Psoas muscle (tissue), 8 donors: Measurements from ENCODE around the gene GNG14. TPM values are rescaled to one million over a fixed set of nuclear protein-coding genes. Genes with fewer than 3 reads are reported as not detected.
A peak's percentile ranks its signal among the peaks of the same experiment; 100 is the strongest.

Experiments
- ATAC-seq, 4 donors: fragments of 200-7000 bp; cut with Tn5 transposase; one replicate each; pipeline ENCODE4 v1.9.1; 2020; ENCODE audit warnings: moderate library complexity in 3 of 4, mild to moderate bottlenecking in 2 of 4
- DNase-seq, 2 donors: peaks; one replicate each; pipeline ENCODE4 v3.0.0-alpha.2; 2020
- H3K27ac ChIP-seq: fragments of 200-600 bp; one replicate; pipeline ENCODE4 v1.8.0; 2022
- H3K27me3 ChIP-seq, 3 donors: fragments of 200-600 bp in 1 of 3; one replicate each; pipeline versions ENCODE4 v1.6.1 to v1.8.0; 2013 to 2022; ENCODE audit warnings: low read length in 2 of 3, mild to moderate bottlenecking in 2 of 3, moderate library complexity in 1 of 3; ENCODE audit not compliant: insufficient read depth in 3 of 3
- H3K36me3 ChIP-seq, 2 donors: fragments of 200-600 bp in 1 of 2; one replicate each; pipeline versions ENCODE4 v1.6.1 to v1.8.0; 2013 to 2022; ENCODE audit warnings: low read depth in 1 of 2, mild to moderate bottlenecking in 1 of 2, moderate library complexity in 1 of 2; ENCODE audit not compliant: insufficient read depth in 1 of 2
- H3K4me1 ChIP-seq: fragments of 200-600 bp; one replicate; pipeline ENCODE4 v1.8.0; 2022
- H3K4me3 ChIP-seq: fragments of 200-600 bp; one replicate; pipeline ENCODE4 v1.8.0; 2022; ENCODE audit warnings: mild to moderate bottlenecking
- H3K9me3 ChIP-seq: fragments of 200-600 bp; one replicate; pipeline ENCODE4 v1.8.0; 2022
- WGBS, 3 donors: extraction: QIAGEN DNeasy Blood & Tissue Kit; methylation state at CpG; one replicate each; pipeline versions ENCODE4 v1.1.6 to v1.1.7; 2013; 5-methylcytosine and 5-hydroxymethylcytosine counted together
- intact Hi-C, 2 donors: fragments of 100-400 bp; cut with DNase I; formaldehyde crosslinking; loops; one replicate each; pipeline versions ENCODE4 v1.11.0 to v1.14.2; 2022
- polyA plus RNA-seq, 3 donors: library from polyadenylated mRNA; stranded (reverse); fragments of 200-250 nt; gene quantifications; one replicate each; pipeline ENCODE4 v1.2.3, GENCODE V29; 2013
- total RNA-seq, 4 donors: library from RNA; stranded (reverse); fragmentation: NEBNext Ultra II Directional in 2 of 4; extraction: Animal tissue kit (Norgen Biotek cat#: 25700) in 2 of 4; gene quantifications; one replicate each; pipeline versions ENCODE4 v1.2.1 to v1.2.4, GENCODE V29; 2021 to 2023
- TF ChIP-seq, protein P1 (sequence below): fragments of 200-600 bp; IDR thresholded peaks from one replicate; pipeline ENCODE4 v1.8.0; 2022; ENCODE audit warnings: antibody characterized with exemption
- donor health status: healthy with polysubstance abuse.
- donor health status: DM: no; HTN: no; CAD: no; lungs with moderate emphysema.
- donor health status: Bipolar disorder and iron deficiency.
- donor health status: healthy.
- donor health status: DM: yes; HTN: yes; CAD: no.
- donor health status: DM: no; HTN: no; CAD: no.
- donor health status: DM: no; HTN: no; CAD: no.
- donor health status: DM: yes; HTN: yes; CAD: no.

GNG14 gene
- total and polyA plus RNA-seq, 7 donors, result not detected

DNA sequence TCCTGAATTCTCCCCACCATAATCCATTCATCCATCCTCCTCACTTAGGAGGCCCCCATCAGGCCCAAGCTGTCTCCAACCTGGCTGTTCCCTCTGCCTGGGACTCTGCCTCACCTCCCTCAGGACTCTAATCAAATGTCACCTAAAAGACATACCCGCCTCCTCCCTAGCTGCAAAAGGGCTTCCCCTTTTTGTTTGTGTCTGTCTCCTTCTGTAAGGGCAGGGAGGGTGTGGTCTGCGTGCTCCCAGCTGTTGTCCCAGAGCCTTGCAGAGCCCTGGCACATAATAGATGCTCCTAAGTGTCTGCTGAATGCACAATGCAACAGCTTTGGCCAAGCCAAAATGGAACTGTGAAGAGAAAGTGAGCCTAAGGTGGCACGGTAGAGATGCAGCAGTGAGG, 42.3 kb downstream of the GNG14 start:
- H3K36me3 ChIP-seq, result peaks cover 0 to 31% of the 10 kb centered on the region in 2 donors
- WGBS, 3 donors, result 54 to 59% (median 57%) methylated on average over 3 of the region's 3 CpGs
- TF ChIP-seq, protein P1, sequence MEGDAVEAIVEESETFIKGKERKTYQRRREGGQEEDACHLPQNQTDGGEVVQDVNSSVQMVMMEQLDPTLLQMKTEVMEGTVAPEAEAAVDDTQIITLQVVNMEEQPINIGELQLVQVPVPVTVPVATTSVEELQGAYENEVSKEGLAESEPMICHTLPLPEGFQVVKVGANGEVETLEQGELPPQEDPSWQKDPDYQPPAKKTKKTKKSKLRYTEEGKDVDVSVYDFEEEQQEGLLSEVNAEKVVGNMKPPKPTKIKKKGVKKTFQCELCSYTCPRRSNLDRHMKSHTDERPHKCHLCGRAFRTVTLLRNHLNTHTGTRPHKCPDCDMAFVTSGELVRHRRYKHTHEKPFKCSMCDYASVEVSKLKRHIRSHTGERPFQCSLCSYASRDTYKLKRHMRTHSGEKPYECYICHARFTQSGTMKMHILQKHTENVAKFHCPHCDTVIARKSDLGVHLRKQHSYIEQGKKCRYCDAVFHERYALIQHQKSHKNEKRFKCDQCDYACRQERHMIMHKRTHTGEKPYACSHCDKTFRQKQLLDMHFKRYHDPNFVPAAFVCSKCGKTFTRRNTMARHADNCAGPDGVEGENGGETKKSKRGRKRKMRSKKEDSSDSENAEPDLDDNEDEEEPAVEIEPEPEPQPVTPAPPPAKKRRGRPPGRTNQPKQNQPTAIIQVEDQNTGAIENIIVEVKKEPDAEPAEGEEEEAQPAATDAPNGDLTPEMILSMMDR, result no peak
- DNase-seq (no peak), ATAC-seq (no peak)
- intact Hi-C loops, result no loop called here
- peaks cover 21% of the 10 kb centered on the region for H3K4me1 ChIP-seq
- H3K27me3 ChIP-seq, result no peaks in the 10 kb centered on the region
- no peak overlapping the region for H3K27ac ChIP-seq
- H3K9me3 ChIP-seq, result no peaks in the 10 kb centered on the region
- no peak overlapping the region for H3K4me3 ChIP-seq

DNA sequence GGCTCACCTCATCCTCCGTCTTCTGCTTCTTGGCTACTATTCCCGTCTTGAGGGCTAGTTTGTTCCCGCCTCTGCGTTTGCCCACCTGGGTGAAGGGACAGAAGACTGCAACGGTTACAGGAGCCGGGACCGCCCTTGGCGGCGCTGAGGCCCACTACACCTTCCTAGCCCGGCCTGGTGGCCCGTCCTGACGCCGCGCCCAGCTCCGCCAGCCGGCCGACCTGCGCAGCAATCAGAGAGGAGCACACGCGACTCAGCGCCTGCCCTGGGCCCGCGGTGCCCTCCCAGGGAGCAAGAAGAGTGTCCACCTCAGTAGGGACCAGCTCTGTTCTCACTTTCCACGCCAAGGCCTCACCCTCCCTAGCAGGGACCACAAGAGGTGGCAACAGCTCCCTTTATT, 43.5 kb downstream of the GNG14 start:
- intact Hi-C loops, result no loop called here
- Histone ChIP-seq H3K27me3 (no peaks in the 10 kb centered on the region), H3K4me3 (no peak overlapping the region), H3K9me3 (no peaks in the 10 kb centered on the region), H3K36me3 (peaks cover 0 to 31% of the 10 kb centered on the region in 2 donors), H3K4me1 (peaks cover 26% of the 10 kb centered on the region), H3K27ac (no peak overlapping the region)
- TF ChIP-seq, protein P1, result no peak
- ATAC-seq, result no peak
- no peak for DNase-seq
- WGBS, 3 donors, result 89 to 94% (median 91%) methylated on average over 24 of the region's 24 CpGs

DNA sequence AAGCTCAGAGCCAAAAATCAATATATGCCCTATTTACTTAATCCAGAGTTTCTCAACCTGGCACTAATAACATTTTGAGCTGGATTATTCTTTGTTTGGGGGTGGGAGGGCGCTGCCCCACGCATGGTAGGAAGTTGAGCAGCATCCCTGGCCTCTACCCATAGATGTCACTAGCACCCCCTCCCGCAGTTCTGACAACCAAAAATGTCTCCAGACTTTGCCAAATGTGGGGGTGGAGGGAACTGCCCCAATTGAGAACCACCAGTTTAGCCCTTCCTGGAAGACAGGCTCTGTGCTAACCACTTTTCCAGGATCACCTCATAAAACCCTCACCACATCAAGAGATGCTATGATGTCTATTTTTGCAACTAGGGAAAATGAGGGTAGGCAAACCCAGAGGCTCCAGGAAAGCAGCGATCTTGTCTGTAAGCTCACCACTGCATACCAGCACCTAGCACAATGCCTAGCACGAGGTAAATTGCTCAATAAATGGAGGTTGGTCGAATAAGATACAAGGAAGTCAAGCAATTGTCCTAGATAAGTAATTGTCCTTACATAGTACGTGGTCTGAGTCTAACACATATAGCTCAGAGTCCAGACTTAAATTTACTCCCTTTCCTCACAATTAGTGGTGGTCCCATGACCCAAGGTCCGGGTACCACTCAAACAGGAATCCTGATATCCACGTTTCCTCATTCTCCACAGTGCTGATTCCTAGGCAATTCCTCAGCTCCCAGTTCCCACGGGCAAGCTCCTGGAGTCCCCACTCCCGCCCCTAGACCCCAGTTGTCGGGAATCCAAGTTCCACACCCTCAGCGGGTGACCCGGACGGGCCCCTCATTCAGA, 45.8 kb downstream of the GNG14 start:
- 1 to 2% (median 2%) methylated on average over 15 of the region's 15 CpGs for WGBS, 3 donors
- Histone ChIP-seq H3K4me3 (peak overlapping the region; percentile 89), H3K27me3 (no peaks in the 10 kb centered on the region), H3K27ac (peak overlapping the region; percentile 92), H3K4me1 (peaks cover 38% of the 10 kb centered on the region), H3K9me3 (no peaks in the 10 kb centered on the region), H3K36me3 (peaks cover 0 to 34% of the 10 kb centered on the region in 2 donors)
- ATAC-seq, result no peak
- DNase-seq, result no peak
- TF ChIP-seq, protein P1, result no peak
- intact Hi-C loops, result no loop called here

DNA sequence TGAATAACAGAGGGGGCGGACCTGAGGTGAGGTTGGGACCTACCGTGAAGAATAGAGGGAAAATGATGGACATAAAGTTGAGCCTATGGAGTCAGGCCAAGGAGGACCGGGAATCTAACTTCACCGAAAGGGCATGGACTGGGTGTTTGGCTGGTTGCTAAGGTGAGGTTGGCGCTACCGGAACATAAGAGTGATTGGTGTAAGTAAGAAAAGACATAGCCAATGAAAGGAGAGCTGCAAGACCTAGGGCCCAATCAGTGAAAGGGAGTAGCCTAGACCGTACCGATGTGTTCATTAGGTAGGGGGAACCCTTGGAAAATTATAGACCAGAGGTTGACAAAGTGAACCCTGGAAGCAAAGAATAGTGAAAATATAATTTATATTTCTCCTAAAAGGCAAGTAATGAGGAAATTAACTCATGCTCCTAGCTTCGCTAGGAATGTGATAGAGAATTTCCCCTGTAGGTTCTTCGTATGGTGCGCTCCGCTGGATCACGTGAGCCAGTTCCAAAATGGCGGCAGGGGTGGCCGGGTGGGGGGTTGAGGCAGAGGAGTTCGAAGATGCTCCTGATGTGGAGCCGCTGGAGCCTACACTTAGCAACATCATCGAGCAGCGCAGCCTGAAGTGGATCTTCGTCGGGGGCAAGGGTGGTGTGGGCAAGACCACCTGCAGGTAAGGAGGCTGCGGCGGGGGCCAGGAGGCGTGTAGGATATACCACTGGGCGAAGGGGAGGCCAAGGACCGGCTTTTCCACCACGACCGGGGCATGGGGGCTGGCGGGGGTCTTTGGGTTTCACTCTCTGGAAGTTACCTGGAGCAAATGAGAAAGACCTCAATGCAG, 49.4 kb downstream of the GNG14 start, which contains the start of gene GET3:
GET3 (plus strand) TSS at position 503 of the 840 bp plus-strand sequence; CDS start at position 512, 9 bp downstream.
- peaks cover 0 to 38% of the 10 kb centered on the region in 2 donors for H3K36me3 ChIP-seq
- no peaks in the 10 kb centered on the region for H3K9me3 ChIP-seq
- H3K4me1 ChIP-seq, result peaks cover 39% of the 10 kb centered on the region
- peak; percentile 87 to 91 (median 89) for ATAC-seq
- H3K4me3 ChIP-seq, result peak within 1 kb of the TSS; percentile 81
- TF ChIP-seq, protein P1, result no peak
- 0% methylated on average over 29 of the region's 29 CpGs for WGBS, 3 donors
- peak; percentile 73 to 89 for DNase-seq
- H3K27ac ChIP-seq, result peak within 1 kb of the TSS; percentile 91
- H3K27me3 ChIP-seq, result no peaks in the 10 kb centered on the region
- intact Hi-C loops, result no loop called here
